T-helper 17 cell (primary cell): ENCODE results near the gene SLC10A3. TPM values are rescaled to one million over a fixed set of nuclear protein-coding genes. Genes with fewer than 3 reads are reported as not detected.
A peak's percentile ranks its signal among the peaks of the same experiment; 100 is the strongest.

Source experiments
- ATAC-seq: fragments of 150-1000 bp; cut with Tn5 transposase; 2 replicates; pipeline ENCODE4 v1.10.0; 2021; ENCODE audit warnings: mild to moderate bottlenecking, moderate library complexity
- DNase-seq, 3 donors: peaks; one replicate each; pipeline versions ENCODE4 v3.0.0 to v3.0.0-alpha.2; 2020 to 2021
- H3K9me3 ChIP-seq: one replicate; pipeline ENCODE4 v1.7.0; 2013; ENCODE audit warnings: low read length, mild to moderate bottlenecking; ENCODE audit not compliant: control insufficient read depth, poor library complexity, severe bottlenecking
- H3K27ac Mint-ChIP-seq: one replicate; pipeline ENCODE4 v1.8.0; 2022; ENCODE audit warnings: mild to moderate bottlenecking, moderate library complexity, mixed read lengths
- H3K27me3 Mint-ChIP-seq: one replicate; pipeline ENCODE4 v1.8.0; 2022; ENCODE audit warnings: mixed read lengths
- H3K36me3 Mint-ChIP-seq: one replicate; pipeline ENCODE4 v1.8.0; 2022; ENCODE audit warnings: low read depth, mixed read lengths
- H3K4me1 Mint-ChIP-seq: one replicate; pipeline ENCODE4 v1.8.0; 2022; ENCODE audit warnings: mild to moderate bottlenecking, mixed read lengths
- H3K4me3 Mint-ChIP-seq: one replicate; pipeline ENCODE4 v1.8.0; 2022; ENCODE audit warnings: mild to moderate bottlenecking, moderate library complexity, mixed read lengths
- total RNA-seq, 4 donors: library from RNA in 2 of 4; stranded (reverse) in 2 of 4; gene quantifications; one replicate each; pipeline ENCODE4 v1.2.3 and lab custom pipeline; 2022 to 2026

Gene SLC10A3
- total RNA-seq, 2 donors from 2014 or later = 23.9 to 29.5 TPM

GRCh38 chrX:154441984-154442707, 48.3 kb downstream of the SLC10A3 start:
- H3K9me3 ChIP-seq = no peaks in the 10 kb centered on the region
- H3K27ac Mint-ChIP-seq = peak overlapping the region; percentile 61
- peak overlapping the region; percentile 63 for H3K4me3 Mint-ChIP-seq
- DNase-seq (no peak), ATAC-seq (no peak)
- H3K4me1 Mint-ChIP-seq = peaks cover 20% of the 10 kb centered on the region
- H3K36me3 Mint-ChIP-seq = no peaks in the 10 kb centered on the region
- no peaks in the 10 kb centered on the region for H3K27me3 Mint-ChIP-seq

GRCh38 chrX:154441564-154441963, 48.9 kb downstream of the SLC10A3 start:
- Mint-ChIP-seq H3K4me1 (peaks cover 20% of the 10 kb centered on the region), H3K27me3 (no peaks in the 10 kb centered on the region), H3K4me3 (peak overlapping the region; percentile 63), H3K36me3 (no peaks in the 10 kb centered on the region), H3K27ac (peak overlapping the region; percentile 61)
- H3K9me3 ChIP-seq = no peaks in the 10 kb centered on the region
- ATAC-seq = peak; percentile 59
- peak in 1 of 3 donors; percentile 18 for DNase-seq

GRCh38 chrX:154440623-154441357, 49.6 kb downstream of the SLC10A3 start:
- no peaks in the 10 kb centered on the region for H3K36me3 Mint-ChIP-seq
- no peaks in the 10 kb centered on the region for H3K27me3 Mint-ChIP-seq
- H3K27ac Mint-ChIP-seq = no peak overlapping the region
- H3K4me3 Mint-ChIP-seq = no peak overlapping the region
- ATAC-seq (no peak), DNase-seq (no peak)
- peaks cover 17% of the 10 kb centered on the region for H3K4me1 Mint-ChIP-seq
- H3K9me3 ChIP-seq = no peaks in the 10 kb centered on the region

- DNase-seq = no peak
- H3K27me3 Mint-ChIP-seq = no peaks in the 10 kb centered on the region
- no peak overlapping the region for H3K4me3 Mint-ChIP-seq
- ATAC-seq = no peak
- H3K9me3 ChIP-seq = no peaks in the 10 kb centered on the region
- H3K36me3 Mint-ChIP-seq = no peaks in the 10 kb centered on the region
- H3K4me1 Mint-ChIP-seq = peaks cover 17% of the 10 kb centered on the region
- H3K27ac Mint-ChIP-seq = no peak overlapping the region
These were observed 50.6 kb downstream of the SLC10A3 start for GRCh38 chrX:154439841-154440240.

- H3K9me3 ChIP-seq = no peaks in the 10 kb centered on the region
- ATAC-seq = no peak
- Mint-ChIP-seq H3K36me3 (no peaks in the 10 kb centered on the region), H3K4me1 (peaks cover 14% of the 10 kb centered on the region), H3K27ac (peak overlapping the region; percentile 89), H3K4me3 (peak overlapping the region; percentile 93), H3K27me3 (no peaks in the 10 kb centered on the region)
- no peak for DNase-seq
These were observed 52.2 kb downstream of the SLC10A3 start for GRCh38 chrX:154437971-154438893.

Other genes with a start within 250 kb of the SLC10A3 start
- gene OPN1MW3, start 233.0 kb downstream of the SLC10A3 start, total RNA-seq = not detected
- not detected for gene TEX28, start 195.5 kb downstream of the SLC10A3 start, total RNA-seq
- 1 to 10 TPM; 3.0 to 4.2 TPM for gene TKTL1, start 194.8 kb downstream of the SLC10A3 start, total RNA-seq
- 1,000 to 10,000 TPM; 1,780 to 2,536 TPM for gene FLNA, start 116.0 kb downstream of the SLC10A3 start, total RNA-seq
- gene EMD, start 111.3 kb downstream of the SLC10A3 start, total RNA-seq = 100 to 1,000 TPM; 121 to 132 TPM
- gene RPL10, start 92.3 kb downstream of the SLC10A3 start, total RNA-seq = 1,000 to 10,000 TPM; 4,596 to 4,820 TPM
- 10 to 100 TPM; 20.5 to 22.6 TPM for gene DNASE1L1, start 81.4 kb downstream of the SLC10A3 start, total RNA-seq
- 10 to 100 TPM; 84.1 to 95.7 TPM for gene TAFAZZIN, start 79.1 kb downstream of the SLC10A3 start, total RNA-seq
- 10 to 100 TPM; 41.4 to 43.0 TPM for gene ATP6AP1, start 62.0 kb downstream of the SLC10A3 start, total RNA-seq
- gene GDI1, start 53.5 kb downstream of the SLC10A3 start, total RNA-seq = 100 to 1,000 TPM; 189 to 223 TPM
- 10 to 100 TPM; 58.1 to 58.6 TPM for gene FAM50A, start 46.5 kb downstream of the SLC10A3 start, total RNA-seq
- 10 to 100 TPM; 66.3 to 78.6 TPM for gene PLXNA3, start 32.3 kb downstream of the SLC10A3 start, total RNA-seq
- gene LAGE3, start 11.3 kb downstream of the SLC10A3 start, total RNA-seq = 1 to 10 TPM; 9.1 to 9.5 TPM
- 10 to 100 TPM; 15.2 to 30.6 TPM for gene UBL4A, start 4.0 kb downstream of the SLC10A3 start, total RNA-seq
- gene FAM3A, start 25.6 kb upstream of the SLC10A3 start, total RNA-seq = 10 to 100 TPM; 32.5 to 34.0 TPM
- gene G6PD, start 56.2 kb upstream of the SLC10A3 start, total RNA-seq = 10 to 100 TPM; 28.5 to 44.9 TPM
- 10 to 100 TPM; 35.9 to 45.1 TPM for gene IKBKG, start 57.0 kb upstream of the SLC10A3 start, total RNA-seq
- not detected for gene CTAG1A, start 94.5 kb upstream of the SLC10A3 start, total RNA-seq
- gene CTAG1B, start 128.7 kb upstream of the SLC10A3 start, total RNA-seq = not detected
- not detected for gene CTAG2, start 162.9 kb upstream of the SLC10A3 start, total RNA-seq